DMS 273 (cell line): ENCODE results near the gene PNMA6E.

ENCODE experiments used
- DNase-seq: peaks from one replicate; lab custom pipeline; 2025; ENCODE audit not compliant: unreplicated experiment; lab: John Stamatoyannopoulos, UW

The PNMA6E gene

DNA sequence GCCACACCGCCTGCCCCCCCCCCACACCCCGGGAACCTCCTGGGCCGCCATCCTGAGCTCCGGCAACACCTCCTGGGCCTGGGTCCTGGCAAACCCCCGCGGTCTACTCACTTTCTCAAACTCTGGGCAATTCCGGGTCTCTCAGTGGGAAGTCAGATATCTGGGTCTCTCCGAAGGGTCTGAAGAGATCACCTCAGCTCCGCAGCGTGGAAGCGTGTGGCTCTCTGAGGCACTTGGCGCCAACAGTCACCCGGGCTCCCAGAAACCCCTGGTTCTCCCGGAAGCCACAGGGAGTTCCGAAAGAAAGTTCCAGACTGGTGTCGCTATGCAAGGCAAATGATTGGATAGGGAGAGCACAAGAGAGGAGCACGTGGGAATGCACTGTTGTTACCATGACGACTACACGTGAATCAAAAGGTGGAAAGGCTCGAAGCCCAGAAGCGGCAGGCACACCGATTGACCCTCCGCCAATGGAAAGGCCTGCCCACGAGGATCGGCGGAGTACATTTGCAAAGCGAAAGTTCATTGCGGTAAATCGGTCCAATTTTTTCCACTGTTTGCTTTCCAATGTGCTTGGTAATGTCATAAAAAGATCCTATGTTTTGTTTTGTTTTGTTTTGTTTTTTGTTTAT lies at the start of gene PNMA6E:
Gene PNMA6E (minus strand): TSS at position 218 of the 632 bp plus-strand sequence. CDS start 2,501 bp downstream, outside the sequence.
- DNase-seq, result peak; percentile 30

DNA sequence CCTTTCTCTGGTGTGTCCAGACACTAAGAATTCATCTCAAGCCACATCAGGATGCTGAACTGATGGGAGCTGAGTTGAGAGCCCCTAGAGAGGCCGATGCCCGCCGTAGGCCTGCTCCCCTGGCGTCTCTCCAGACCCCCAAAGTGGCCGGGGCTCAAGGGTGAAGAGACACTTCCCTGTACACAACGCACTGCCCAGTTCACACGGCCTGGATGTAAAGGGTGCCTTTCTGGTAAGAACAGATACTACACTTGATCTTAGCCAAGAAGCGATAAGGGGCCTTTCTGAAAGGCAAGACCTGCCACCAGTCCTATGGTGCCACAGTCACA lies 49.8 kb upstream of the PNMA6E start:
- no peak for DNase-seq

DNA sequence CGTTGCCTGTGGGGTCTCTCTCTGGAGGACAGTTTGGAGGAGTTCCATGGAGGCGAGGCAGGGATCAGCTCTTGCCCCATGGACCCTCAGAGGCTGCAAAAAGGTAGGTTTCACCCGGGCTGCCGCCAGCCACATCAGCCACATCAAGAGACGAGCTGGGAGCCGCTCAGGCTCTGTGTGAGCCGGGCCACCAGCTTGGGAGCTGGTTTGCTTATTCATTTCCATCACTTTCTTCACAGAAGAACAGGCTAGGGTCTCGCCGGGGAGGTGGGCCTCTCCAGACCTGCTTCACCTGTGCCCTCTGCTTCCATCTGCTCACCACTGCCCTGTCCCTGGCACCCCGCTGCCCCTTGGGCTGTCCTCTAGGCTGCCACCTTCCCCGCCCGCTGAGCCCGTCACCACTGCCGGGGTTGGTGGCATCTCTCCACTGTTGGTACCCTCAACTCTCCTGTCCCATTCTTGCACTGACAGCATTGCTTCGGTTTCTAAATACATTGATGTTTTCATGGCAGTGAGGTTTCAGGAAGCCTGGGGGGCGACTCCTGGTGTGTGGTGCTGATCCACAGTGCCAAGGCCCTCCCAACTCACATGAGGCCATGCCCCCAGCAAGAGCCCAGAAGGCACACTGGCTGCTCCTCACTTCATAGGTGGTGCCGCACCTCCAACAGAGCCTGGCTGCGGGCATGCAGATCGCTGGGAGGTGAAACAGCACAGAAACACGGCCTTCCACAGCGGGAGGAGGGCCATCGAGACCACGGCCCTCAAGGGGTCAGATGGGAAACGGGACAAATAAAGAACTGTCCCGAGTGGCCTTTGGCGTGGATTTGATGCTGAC lies 49.2 kb upstream of the PNMA6E start:
- DNase-seq, result no peak

DNA sequence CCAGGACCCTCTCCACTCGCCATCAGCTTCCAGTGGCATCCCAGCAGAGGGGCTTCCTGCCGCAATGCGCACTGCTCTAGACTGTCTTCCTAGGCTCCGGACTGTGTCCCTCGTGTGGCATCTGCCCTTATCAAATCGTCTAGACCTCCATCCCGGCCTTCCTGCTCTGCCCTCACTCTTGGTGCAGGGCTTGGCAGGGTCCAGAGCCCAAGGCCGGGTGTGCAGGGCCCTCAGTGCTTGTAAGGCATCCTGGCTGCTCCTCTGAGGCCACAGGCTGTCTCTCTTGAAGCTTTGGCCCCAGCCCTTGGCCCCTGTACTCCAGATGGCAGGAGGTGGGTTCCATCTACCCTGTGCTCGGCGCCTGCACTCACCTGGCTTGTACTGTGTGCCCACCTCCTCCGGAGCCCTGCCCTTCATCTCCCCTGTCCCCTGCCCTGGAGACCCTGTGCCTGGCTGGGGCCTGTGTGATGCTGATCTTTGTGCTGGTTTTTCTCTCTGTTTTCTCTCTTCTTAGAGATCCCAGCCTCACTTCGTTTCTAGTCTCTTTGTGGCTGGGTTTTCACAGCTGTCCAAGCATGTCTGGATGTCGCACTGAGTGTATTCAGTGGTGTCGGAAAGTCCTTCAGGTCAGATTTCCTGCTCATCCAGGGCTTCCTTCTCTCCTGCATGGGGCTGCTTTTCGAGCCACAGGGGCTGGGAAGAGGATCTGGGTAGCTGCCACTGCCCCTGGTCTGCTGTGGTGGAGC lies 48.4 kb upstream of the PNMA6E start:
- DNase-seq, result no peak

DNA sequence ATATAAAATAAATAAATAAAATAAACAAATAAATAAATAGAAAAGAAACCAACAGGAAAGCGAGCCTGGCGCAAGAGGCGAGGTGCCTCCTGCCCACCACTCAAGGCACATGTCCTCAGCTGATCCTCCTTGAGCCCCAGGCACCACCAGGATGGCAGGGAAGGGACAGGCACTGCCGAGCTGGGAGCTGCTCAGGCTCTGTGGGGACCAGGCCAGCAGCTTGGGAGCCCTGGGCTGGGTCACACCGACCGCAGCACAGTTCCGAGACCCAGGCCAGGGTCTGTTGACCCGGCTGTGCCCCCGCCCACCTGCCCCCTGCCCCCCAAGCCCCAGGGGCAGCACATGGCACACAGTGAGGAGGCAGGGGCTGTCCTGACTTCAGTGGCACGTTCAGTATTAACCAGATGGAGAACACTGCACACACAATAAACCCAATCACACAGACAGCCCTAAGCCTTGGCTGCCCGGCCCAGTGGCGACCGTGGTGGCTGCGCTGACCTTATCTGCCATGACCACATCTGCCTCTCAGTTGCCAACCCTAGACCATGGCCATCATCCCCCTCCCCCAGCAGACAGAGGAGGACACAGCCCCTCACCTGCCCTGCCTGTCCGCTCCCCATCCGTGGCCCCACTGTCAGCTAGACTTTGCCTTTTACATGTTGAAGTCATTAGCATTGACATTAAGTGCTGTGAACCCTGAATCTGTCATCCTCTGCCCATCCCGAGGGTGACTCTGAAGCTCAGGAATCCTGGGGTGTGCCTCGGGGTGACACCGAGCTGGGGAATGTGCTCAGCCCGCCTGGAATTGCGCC lies 47.6 kb upstream of the PNMA6E start:
- no peak for DNase-seq

DNA sequence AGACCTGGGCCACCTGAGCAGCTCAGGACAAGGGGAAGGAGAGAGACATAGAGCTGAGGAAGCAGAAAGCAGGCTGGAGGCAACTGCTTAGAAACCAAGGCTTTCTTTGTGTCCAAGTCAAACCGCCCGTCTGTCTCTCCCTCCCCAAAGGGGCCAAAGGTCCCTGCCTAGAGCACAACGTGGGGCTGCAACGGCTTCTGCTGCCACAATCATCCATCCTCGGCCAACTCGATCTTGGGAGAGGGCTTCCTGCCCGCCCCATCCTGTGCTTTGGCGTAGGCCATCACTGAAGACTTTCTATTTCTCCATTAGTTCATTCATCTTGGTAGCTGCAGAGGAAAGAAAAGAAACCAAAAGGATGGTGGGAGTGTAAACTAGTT lies 46.4 kb upstream of the PNMA6E start:
- DNase-seq, result no peak

DNA sequence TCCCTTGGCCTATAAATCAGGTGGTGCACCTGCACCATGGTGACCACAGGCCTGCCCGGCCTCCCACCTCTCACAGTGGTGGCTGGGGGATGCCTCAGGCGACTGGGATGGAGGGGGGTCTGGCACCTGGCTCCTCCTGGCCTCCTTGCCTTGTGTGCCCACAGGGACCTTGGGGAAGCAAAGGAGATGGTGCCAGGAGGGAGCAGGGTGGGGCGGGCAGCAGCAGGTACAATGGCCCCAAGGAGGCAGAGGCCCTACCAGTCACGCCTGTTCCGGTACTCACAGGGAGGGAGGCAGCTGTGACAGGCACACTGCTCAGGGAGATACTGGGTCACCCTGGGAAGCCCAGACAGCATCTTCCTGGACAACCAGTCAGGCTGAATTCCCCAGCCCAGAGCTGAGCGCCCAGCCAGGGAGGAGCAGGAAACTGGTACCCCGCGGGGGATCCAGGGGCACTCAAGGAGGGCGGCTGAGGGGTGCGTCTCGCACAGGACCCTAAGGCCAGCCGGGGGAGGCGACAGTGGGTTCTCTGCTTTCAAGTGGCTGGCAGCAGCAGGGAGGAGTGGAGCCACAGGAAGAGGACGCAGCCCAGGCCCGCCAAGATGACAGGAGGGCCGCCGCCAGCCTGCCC lies 45.9 kb upstream of the PNMA6E start:
- DNase-seq, result no peak

DNA sequence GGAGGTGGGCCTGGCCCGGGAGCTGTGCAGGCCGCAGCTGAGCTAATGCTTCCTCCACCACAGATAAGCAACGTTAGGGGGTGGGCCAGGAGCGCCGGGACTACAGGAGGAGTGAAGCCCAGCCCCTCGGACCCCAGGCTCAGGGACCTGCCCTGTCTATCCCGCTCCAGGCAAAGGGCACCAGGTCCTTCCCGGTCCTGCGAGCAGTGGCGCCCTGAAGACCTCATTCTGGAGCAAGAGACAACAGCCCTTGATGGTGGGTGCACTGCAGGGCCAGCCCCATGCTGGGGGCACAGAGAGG lies 45.4 kb upstream of the PNMA6E start:
- no peak for DNase-seq

DNA sequence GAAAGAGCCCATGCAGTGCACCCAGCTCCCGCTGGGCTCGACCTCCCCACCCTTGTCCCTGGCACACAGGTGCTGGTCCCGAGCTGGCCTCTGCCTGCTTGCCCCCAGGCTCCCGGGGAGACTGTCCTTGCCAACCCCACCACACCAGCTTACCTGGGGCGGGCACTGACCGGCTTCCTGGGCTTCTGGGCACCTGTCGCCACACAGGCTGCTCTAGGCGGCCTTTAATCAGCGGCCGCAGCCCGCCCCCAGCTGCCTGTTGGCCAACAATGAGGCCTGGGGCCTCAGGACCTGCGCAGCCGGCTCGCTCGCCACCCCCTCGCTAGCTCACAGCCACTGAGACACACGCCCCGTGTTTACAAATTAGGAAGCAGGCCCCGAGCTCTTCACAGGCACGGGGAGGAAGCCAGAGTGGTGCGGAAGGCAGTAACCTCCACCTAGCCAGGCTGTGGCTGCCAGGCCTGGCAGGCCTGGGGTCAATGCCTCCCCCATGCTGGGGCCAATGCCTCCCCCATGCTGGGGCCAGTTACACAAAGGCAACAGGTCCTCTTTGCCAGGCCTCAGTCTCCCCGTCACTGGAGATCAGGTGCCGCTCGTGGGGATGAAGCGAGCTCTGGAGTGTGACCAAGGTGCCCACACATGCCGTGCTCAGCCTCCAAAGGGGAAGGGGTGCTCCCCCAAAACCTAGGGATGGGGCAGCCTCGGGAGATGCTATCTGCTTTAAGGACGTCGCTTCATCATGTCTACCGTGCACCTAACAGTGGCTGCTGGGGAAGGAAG lies 44.9 kb upstream of the PNMA6E start, which contains the start of gene TREX2:
Gene TREX2 (minus strand): TSS at position 201 of the 780 bp plus-strand sequence. CDS start 626 bp downstream, outside the sequence.
- DNase-seq, result no peak

DNA sequence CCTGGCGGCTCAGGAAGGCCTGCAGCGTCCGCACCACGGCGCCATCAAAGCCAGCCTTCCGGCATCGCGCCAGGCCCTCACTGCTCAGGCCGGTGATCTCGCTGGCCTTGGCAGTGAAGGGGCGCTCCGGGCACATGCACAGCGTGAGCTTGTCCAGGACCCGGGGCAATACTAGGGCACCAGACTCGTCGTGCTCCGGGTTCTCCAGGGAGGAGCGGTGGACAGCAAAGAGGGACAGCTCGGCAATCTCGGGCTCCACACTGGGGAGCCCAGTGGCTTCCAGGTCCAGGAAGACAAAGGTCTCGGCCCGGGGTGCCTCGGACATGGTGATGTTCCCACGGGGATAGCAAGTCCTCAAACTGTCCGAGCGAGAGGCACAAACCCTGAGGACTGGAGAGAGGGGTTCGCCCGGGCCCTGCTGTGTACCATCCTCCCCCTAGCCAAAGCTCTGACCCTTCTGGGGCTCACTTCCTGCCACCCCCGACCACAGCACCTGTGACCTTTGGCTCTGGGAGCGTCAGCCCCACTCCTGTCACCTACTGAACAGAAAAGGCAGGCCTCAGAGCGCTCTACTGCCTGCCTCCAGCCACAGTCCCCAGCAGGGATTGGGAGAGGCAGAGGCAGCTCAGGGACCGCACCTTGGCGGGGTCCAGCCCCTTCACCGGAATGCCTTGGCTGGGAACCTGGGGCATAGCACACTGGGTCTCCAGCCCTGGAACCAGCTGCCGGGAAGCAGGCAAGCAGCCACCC lies 44.1 kb upstream of the PNMA6E start:
- no peak for DNase-seq

DNA sequence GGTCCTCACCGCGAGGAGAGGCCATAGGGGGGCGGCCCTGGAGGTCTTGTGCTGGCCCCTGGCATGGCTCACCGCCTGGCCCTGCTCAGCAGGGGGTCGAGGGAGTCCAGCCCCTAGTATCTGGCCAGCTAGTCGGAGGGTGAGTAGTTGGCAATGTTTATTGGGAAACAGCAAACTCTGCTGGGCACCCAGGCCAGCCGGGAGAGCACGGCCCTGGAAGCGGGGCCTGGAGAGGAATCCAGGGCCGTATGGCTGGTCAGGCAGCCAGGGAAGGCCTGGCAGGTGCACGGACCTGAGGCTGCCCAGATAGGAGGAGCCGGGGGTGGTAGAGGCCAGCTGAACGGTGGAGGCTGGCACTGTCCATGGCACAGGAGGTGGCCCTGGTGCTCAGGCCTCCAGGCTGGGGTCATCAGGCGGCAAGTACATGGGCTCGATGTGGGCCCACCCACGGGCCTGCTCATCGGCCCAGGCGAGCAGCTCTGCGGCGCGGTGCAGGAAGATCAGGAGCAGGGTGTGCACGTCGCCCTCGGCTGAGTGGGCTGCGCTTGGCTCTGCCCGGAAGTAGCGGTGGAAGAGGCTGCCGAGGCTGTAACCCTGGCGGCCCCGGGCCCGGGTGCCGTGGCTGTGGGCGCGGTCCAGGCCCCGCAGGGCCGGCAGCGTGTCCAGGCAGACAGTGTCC lies 43.3 kb upstream of the PNMA6E start:
- no peak for DNase-seq

DNA sequence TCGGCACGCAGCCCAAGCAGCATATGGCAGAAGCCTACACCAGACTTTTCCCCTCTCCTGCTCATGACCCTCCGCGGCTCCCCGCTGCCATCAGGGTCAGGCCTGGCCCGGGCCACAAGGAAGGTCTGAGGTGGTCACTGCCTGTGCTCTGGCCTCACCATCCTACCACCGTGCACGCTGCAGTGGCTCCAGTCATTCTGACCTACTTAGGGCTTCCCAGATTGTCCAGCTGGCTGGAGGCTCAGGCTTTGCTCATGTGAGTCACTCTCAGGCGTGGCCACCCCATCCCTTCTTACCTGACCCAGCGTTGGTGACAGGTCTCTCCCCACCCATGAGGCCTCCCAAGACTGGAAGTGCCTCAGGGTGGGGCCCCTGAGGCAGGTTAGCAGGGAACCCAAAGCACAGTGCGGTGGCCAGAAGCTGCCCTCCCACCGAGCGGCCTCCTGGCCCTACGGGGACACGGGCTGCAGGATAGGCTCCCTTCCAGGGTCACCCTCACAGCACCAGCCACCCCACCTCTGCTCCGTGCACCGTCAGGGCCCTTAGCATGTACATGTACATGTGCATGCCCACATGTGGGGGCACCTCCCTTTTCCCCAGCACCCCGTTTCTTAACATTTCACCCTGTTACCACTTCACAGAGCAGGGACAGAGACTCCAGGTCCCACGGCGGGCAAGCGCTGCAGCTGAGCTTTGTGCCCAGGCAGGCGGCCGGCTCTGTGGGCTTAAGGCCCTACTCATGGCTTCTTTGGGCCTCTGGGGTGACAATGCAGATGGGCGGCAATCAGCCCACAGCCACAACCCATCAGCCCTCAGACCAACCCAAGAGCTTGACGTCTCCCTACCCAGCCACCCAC lies 42.6 kb upstream of the PNMA6E start:
- DNase-seq, result no peak

DNA sequence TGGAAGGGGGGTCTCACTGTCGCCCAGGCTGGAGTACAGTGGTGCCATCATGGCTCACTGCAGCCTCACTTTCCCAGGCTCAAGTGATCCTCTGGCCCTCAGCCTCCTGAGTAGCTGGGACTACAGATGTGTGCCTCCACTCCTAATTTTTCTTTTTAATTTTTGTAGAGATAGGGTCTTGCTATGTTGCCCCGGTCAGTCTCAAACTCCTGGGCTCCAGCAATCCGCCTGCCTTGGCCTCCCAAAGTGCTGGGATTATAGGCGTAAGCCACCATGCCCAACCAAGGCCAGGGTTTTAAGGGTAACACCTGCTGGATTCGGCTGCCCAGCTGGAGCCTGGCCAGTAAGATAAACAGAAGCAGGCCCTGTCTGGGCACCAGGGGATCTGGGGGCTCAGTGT lies 41.3 kb upstream of the PNMA6E start:
- DNase-seq, result no peak

DNA sequence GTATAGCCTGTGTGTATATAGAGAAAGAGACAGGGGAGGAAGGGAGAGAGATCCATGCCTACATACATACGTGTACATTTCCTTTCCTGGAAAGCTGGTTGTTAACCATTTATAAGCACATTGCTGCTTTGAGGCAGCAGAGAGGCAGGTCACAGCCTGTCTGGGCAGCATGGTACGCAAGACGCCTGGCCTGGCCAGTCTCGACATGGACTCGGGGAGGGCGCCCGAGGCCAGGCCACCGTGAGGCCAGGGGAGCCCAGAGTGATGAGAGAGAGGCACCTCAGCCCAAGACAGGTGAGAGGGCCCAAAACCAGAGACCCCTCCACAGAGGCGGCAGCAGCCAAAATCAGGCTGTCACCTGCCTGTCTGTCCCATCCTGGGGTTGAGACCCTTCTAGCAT lies 40.8 kb upstream of the PNMA6E start:
- no peak for DNase-seq

DNA sequence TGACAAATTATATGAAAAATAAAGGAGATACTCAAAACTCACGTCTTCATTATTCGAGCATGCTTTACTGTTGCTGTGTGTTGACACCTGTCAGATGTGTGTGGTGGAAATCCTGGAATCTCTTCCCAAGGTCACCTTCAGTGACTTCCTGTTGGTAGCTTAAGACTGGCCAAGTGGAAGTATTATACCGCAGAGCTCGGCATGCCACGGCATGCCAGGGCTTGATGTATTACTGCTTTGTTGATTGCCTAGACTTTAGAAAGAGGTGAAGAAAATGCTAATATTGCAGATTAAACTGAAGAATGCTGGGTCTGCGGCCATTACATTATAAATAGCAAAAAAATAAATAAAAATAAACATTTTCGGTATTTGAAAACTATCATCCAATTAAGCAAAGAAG lies 40.1 kb upstream of the PNMA6E start:
- DNase-seq, result peak; percentile 48

DNA sequence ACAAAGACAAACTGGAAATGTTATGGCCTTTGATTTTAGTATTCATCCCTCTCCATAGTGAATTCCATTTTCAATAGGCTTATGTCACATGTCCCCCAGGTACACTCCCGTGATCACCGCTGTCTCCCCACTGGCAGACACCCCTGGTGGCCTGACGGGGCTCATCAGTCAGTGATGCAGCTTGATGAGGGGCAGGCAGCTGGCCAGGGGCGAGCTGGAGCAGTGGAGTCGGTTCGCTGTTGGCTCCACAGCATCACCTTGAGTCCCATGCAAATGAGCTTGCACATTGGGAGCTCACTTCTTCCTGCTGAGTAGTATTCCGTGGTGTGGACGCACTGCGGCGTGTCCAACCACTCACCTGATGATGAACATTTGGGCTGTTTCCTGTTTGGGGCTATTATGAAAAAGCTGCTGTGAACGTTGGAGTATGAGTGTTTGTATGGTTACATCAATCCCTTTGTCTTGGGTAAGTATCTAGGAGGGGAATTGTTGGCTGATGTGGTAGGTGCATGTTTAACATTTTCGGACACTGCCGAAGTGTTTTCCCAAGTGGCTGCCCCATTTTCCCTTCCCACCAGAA lies 39.5 kb upstream of the PNMA6E start:
- no peak for DNase-seq

DNA sequence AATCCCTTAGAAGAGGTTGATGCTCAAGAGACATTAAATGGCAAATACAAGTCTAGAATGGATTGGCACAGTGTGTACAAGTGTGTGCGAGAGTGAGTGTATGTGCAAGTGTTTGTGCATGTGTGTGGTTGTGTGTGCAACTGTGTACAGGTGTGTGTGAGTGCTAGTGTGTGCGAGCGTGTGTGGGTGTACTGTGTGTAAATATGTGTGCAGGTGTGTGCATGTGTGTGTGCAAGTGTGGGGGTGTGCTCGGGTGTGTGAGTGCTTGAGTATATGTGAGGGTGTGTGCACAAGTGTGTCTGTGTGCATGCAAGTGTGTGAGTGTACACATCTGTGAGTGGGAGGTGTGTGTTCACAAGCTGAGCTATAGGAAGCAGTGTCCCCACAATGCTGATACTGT lies 38.8 kb upstream of the PNMA6E start:
- DNase-seq, result no peak

DNA sequence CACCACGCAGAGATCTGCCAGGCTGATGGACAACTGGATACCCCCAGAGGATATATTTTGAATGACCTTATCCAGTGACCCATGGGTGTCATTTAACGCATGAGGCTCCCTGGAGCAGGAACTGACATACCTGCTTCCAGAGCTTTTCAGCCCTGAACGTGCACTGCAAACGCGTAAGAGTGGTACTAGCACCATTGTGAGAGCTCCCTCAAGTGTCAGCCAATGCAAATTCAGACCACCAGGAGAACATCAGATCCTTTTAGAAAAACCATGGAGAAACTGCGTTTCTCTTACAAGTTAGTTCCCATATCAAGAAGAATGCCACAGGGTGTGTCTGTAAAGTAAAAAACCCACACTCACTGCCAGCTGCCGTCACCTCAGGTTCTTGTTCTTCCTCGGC lies 37.4 kb upstream of the PNMA6E start:
- DNase-seq, result peak; percentile 63
